DND-41 (cell line): ENCODE results near the gene PDE6G.

Experiments
- ATAC-seq: fragments of 200-7000 bp; cut with Tn5 transposase; 3 replicates; pipeline ENCODE4 v1.9.1; 2021; ENCODE audit warnings: low read depth; ENCODE audit not compliant: insufficient read depth
- DNase-seq: peaks from one replicate; pipeline ENCODE4 v3.0.0-alpha.2; 2020
- H2AFZ ChIP-seq: 2 replicates; pipeline ENCODE4 v1.6.0; 2012; ENCODE audit warnings: low read depth, low read length
- H3K27ac ChIP-seq: 2 replicates; pipeline ENCODE4 v1.5.1; 2012; ENCODE audit warnings: low read length, inconsistent platforms
- H3K27me3 ChIP-seq: fragments of 200-600 bp; sonication (generic); 2 replicates; pipeline ENCODE4 v1.6.0; 2012; ENCODE audit warnings: low read length, mild to moderate bottlenecking, inconsistent platforms; ENCODE audit not compliant: insufficient read depth, poor library complexity
- H3K36me3 ChIP-seq: 2 replicates; pipeline ENCODE4 v1.5.1; 2012; ENCODE audit warnings: low read length, inconsistent platforms; ENCODE audit not compliant: insufficient read depth
- H3K4me1 ChIP-seq: 2 replicates; pipeline ENCODE4 v1.5.1; 2012; ENCODE audit warnings: mild to moderate bottlenecking, low read length; ENCODE audit not compliant: insufficient read depth
- H3K4me2 ChIP-seq: 2 replicates; pipeline ENCODE4 v1.6.0; 2012; ENCODE audit warnings: mild to moderate bottlenecking, moderate library complexity, low read length, inconsistent platforms; ENCODE audit not compliant: insufficient read depth
- H3K4me3 ChIP-seq, 2 experiments: fragments of 200-600 bp in 1 of 2; shearing (Covaris generic) in 1 of 2; 2 replicates each; pipeline ENCODE4 v1.5.1; 2012 to 2016; ENCODE audit warnings: inconsistent platforms in 2 of 2, low read length in 2 of 2, mild to moderate bottlenecking in 2 of 2, low read depth in 1 of 2, moderate library complexity in 1 of 2
- H3K79me2 ChIP-seq: 2 replicates; pipeline ENCODE4 v1.6.0; 2012; ENCODE audit warnings: low read length, inconsistent platforms; ENCODE audit not compliant: insufficient read depth
- H3K9ac ChIP-seq: 2 replicates; pipeline ENCODE4 v1.6.0; 2012; ENCODE audit warnings: low read depth, mild to moderate bottlenecking, inconsistent platforms, low read length, moderate library complexity
- H3K9me3 ChIP-seq: 2 replicates; pipeline ENCODE4 v1.5.1; 2012; ENCODE audit warnings: low read length, moderate library complexity, mild to moderate bottlenecking, inconsistent platforms; ENCODE audit not compliant: insufficient read depth, severe bottlenecking
- H4K20me1 ChIP-seq: 2 replicates; pipeline ENCODE4 v1.6.0; 2012; ENCODE audit warnings: low read length; ENCODE audit not compliant: insufficient read depth
- EZH2 ChIP-seq: IDR thresholded peaks from 3 replicates; pipeline ENCODE4 v1.6.1; 2012; ENCODE audit warnings: borderline replicate concordance, low read depth, mild to moderate bottlenecking, moderate library complexity, low read length, inconsistent platforms; ENCODE audit not compliant: severe bottlenecking
- TF ChIP-seq, protein P1 (sequence below): IDR thresholded peaks from 2 replicates; pipeline ENCODE4 v1.5.1; 2012; ENCODE audit warnings: borderline replicate concordance, low read length, moderate library complexity, mild to moderate bottlenecking; ENCODE audit not compliant: poor library complexity, severe bottlenecking; ENCODE audit errors: extremely low read depth

PDE6G gene

DNA sequence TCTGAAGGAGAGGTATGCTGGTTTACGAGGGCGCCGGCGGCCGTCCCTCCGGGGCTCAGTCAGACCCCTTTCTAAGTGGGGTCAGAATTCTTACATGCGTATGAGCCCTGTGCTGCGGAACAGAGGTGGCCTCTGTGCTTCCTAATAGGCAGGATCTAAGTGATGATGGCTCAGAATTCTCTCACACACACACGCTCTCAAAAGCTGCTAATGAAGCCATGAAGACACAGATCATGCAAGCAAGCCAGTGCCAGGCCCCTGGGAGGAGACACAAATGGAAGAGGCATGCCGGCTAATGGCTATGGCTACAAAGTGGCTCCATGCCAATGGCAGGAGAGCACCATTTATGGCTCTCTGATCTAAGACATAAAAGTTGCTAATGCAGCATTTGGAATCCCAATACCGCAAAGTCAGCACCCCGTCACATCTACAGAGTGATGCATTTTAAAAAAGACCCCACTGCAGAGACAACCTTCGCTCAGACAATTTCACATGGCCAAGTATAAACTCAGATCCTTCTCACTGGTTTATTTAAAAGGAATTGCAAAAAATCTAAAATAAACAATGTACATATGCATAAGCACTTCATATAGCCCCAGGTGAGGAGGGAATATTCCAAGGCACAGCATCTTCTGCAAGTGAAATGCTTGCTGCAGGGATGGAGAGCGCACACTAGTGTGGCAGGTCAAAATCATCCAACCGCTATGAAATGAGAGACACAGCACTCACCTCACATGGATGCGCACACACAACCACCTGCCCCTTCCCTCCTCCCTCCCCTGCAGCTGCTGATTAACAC, 44.0 kb downstream of the PDE6G start:
- H3K4me2 ChIP-seq = no peak overlapping the region
- no peak overlapping the region for H3K4me3 ChIP-seq
- H3K4me1 ChIP-seq = no peaks in the 10 kb centered on the region
- H3K9ac ChIP-seq = no peak overlapping the region
- ATAC-seq = no peak
- H3K27me3 ChIP-seq = no peaks in the 10 kb centered on the region
- peaks cover 79% of the 10 kb centered on the region for H3K36me3 ChIP-seq
- H3K79me2 ChIP-seq = peaks cover 66% of the 10 kb centered on the region
- H3K9me3 ChIP-seq = no peaks in the 10 kb centered on the region
- peaks cover 50% of the 10 kb centered on the region for H4K20me1 ChIP-seq
- TF ChIP-seq, protein P1, sequence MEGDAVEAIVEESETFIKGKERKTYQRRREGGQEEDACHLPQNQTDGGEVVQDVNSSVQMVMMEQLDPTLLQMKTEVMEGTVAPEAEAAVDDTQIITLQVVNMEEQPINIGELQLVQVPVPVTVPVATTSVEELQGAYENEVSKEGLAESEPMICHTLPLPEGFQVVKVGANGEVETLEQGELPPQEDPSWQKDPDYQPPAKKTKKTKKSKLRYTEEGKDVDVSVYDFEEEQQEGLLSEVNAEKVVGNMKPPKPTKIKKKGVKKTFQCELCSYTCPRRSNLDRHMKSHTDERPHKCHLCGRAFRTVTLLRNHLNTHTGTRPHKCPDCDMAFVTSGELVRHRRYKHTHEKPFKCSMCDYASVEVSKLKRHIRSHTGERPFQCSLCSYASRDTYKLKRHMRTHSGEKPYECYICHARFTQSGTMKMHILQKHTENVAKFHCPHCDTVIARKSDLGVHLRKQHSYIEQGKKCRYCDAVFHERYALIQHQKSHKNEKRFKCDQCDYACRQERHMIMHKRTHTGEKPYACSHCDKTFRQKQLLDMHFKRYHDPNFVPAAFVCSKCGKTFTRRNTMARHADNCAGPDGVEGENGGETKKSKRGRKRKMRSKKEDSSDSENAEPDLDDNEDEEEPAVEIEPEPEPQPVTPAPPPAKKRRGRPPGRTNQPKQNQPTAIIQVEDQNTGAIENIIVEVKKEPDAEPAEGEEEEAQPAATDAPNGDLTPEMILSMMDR = no peak
- no peak for TF ChIP-seq EZH2
- H2AFZ ChIP-seq = no peak overlapping the region
- DNase-seq = no peak
- no peak overlapping the region for H3K27ac ChIP-seq

DNA sequence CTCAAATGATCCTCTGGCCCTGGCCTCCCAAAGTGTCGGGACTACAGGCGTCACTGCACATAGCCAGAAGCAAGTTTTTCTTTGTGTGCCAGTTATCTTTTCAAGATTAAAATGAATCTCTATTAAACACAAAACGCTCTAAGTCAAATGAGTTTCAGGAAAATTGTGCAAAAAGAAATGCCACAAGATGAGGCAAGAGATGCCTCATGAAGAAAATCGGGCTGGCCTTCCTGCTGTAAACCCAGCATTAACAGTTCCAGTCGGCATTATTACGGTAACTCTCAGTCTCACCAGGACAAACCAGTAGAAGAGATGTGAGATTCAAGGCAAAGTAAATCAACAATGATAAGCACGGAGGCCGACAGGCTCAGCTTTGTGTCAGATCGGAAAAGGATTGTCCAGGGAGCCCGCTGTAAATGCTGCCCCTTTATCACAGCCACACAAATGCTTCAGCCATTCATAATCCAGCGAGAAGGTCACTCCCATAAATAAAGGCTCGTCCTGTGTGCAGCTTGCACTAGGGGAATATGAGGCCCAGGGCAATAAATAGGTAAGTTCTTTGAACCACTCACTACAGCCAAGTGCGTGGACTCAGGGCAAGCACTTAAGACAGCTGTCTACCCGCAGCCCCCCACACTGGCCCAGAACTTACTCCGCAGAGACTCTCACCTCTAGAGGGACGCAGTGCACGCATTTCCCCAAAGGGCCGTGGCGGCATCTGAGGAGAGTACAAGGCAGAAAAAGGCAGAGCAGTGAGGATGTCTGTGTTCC, 46.6 kb downstream of the PDE6G start:
- Histone ChIP-seq H3K27ac (no peak overlapping the region), H3K9me3 (no peaks in the 10 kb centered on the region), H3K79me2 (peaks cover 44% of the 10 kb centered on the region), H3K4me1 (no peaks in the 10 kb centered on the region), H2AFZ (no peak overlapping the region), H3K9ac (no peak overlapping the region), H3K4me2 (no peak overlapping the region), H3K27me3 (no peaks in the 10 kb centered on the region), H3K36me3 (peaks cover 76% of the 10 kb centered on the region), H4K20me1 (peaks cover 42% of the 10 kb centered on the region), H3K4me3 (no peak overlapping the region)
- DNase-seq = no peak
- TF ChIP-seq, protein P1 = no peak
- no peak for TF ChIP-seq EZH2
- ATAC-seq = no peak

DNA sequence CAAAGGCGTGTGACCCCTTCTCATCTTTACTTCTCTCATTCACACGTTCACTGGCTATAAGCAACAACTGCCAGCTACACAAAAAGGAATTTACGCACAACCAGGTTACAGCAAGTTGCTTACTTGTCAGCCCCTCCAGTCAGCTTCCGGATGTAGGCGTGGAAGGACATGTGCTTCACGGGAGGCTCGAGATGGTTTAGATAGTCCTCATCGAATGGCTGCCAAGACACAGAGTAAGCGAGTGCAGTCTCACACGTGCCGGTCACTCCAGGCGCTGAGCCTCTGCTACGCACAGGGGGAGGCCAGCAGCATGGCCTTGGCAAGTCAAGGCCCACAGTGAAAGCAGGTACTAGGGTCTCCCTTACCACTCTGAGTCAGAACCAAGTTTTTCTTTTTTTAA, 47.7 kb downstream of the PDE6G start:
- TF ChIP-seq, protein P1 = no peak
- no peak for TF ChIP-seq EZH2
- no peak overlapping the region for H3K4me3 ChIP-seq
- peaks cover 34% of the 10 kb centered on the region for H4K20me1 ChIP-seq
- H3K9ac ChIP-seq = no peak overlapping the region
- H3K79me2 ChIP-seq = peaks cover 34% of the 10 kb centered on the region
- no peak overlapping the region for H3K27ac ChIP-seq
- no peak overlapping the region for H2AFZ ChIP-seq
- H3K9me3 ChIP-seq = no peaks in the 10 kb centered on the region
- peaks cover 78% of the 10 kb centered on the region for H3K36me3 ChIP-seq
- DNase-seq (no peak), ATAC-seq (no peak)
- H3K4me2 ChIP-seq = no peak overlapping the region
- no peaks in the 10 kb centered on the region for H3K4me1 ChIP-seq
- no peaks in the 10 kb centered on the region for H3K27me3 ChIP-seq
